ENCODE measurements around the gene MYH9.

The MYH9 gene

DNA sequence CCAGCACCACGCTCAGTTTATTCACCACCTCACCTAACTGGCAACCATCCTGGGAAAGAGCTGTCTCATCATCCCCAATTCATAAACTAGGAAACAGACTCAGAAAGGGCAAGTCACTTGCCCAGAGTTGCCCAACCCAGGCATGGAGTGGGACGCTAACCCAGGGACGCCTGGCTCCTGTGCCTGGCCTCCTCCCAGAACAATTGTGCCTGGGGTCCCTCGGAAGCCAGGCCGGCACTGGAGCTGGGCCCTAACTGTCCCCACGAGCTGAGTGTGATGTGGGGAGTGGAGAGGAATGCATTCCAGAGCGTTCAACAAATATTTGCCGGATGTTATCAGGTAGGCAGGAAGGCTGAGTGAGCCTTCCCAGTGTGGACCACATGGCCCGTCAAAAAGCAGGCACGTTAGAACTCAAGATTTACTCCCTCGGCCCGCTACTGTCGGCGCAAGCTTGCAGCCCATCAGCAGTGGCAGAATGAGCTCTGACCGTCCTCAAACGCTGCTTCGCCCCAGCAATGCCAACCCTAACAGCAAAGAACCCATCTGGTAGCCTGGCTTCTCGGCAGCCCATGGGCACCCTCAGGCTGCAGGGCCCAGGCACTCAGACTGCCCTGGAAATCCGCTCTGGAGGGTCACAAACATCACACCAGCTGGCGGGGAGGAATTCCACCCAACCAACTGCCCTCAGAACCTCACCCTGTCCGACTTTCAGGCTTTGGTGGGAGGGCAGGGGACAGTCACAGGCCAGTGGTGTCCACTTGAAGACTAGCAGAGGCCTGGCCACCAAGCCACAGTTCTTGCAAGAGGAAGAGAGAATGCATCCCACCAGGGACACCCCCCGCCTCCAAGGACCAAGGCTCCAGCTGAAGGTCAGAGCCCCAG is 35.6 kb downstream of the MYH9 start:
- TF ChIP-seq, protein P1, sequence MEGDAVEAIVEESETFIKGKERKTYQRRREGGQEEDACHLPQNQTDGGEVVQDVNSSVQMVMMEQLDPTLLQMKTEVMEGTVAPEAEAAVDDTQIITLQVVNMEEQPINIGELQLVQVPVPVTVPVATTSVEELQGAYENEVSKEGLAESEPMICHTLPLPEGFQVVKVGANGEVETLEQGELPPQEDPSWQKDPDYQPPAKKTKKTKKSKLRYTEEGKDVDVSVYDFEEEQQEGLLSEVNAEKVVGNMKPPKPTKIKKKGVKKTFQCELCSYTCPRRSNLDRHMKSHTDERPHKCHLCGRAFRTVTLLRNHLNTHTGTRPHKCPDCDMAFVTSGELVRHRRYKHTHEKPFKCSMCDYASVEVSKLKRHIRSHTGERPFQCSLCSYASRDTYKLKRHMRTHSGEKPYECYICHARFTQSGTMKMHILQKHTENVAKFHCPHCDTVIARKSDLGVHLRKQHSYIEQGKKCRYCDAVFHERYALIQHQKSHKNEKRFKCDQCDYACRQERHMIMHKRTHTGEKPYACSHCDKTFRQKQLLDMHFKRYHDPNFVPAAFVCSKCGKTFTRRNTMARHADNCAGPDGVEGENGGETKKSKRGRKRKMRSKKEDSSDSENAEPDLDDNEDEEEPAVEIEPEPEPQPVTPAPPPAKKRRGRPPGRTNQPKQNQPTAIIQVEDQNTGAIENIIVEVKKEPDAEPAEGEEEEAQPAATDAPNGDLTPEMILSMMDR (conservative IDR thresholded peaks at IDR 0.05; ENCODE audit: low read depth) = no peak
- CTCF ChIA-PET = interaction anchor here (0.6 kb wide), 1 partner anchor 118 kb away, joined by 3 read pairs; no protein-coding TSS in a partner anchor
- no peak for DNase-seq (ENCODE audit: low spot score)
- H3K27ac ChIP-seq = peak overlapping the region; percentile 89
- POLR2A ChIA-PET (ENCODE audit: low non-redundant PET) = no interaction called here

DNA sequence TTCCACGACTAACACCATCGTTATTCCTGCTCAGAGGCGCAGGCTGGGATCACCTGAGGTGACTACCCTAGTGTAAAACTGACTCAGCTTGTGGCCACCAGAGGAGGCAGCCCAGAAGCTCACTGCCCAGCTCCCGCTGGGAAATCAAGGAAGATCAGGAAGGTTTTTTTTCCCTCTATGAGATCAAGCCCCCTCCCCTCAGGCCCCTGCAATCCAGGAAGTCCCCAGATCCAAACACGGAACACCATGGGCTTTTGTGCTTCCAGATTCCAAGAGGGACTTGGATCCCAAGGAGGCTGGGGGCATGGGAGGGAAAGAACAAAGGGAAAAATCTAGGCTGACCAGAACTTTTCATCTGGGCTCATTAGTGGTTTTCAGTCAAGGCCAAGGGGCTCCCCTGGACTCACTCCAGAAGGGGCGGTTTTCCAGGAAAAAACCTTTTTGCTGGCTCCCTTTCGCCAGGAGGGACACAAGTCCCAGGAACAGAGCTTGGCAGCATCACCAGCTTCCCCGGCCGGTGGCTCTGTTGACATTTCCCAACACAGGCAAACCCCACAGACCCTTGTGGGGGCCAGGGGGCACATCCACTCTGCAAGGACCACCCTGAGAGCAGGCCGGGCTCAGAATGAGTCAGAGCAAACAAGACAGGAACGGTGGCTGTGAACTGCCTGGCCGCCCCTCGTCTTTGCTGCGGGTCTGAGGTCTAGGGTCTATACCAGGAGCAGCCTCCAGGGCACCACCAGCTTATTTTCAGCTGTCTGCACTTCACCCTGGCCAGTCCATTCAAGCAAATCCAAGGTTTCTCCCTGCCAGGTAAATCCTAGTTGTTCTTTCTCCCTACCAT is 36.8 kb downstream of the MYH9 start:
- ChIA-PET POLR2A (ENCODE audit: low non-redundant PET) (no interaction called here), CTCF (interaction anchor here (0.6 kb wide), 1 partner anchor 37 kb away, joined by 3 read pairs; no protein-coding TSS in a partner anchor)
- peak overlapping the region; percentile 89 for H3K27ac ChIP-seq
- no peak for DNase-seq (ENCODE audit: low spot score)
- TF ChIP-seq, protein P1 (conservative IDR thresholded peaks at IDR 0.05; ENCODE audit: low read depth) = no peak

DNA sequence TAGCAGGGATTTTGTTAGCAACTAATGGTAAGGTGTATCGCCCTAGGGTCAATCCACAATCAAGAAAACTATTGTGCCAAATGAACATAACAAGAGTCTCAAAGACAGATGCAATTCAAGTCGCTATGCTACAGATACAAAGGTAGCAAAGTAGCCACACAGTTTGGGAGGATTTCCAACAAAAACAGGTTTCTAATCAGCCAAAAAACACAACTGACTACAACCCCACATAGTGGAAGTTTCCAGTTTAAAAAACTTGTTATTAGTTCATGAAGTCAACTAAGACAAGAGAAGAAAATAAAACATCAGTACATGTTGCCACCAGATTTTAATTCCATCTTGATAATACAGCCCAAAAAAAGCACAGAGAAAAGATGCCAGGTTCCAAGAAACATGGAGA is 38.0 kb downstream of the MYH9 start:
- ChIA-PET CTCF (no interaction called here), POLR2A (ENCODE audit: low non-redundant PET) (no interaction called here)
- TF ChIP-seq, protein P1 (conservative IDR thresholded peaks at IDR 0.05; ENCODE audit: low read depth) = no peak
- H3K27ac ChIP-seq = peak overlapping the region; percentile 89
- DNase-seq (ENCODE audit: low spot score) = no peak

- TF ChIP-seq, protein P1 (conservative IDR thresholded peaks at IDR 0.05; ENCODE audit: low read depth) = no peak
- peak overlapping the region; percentile 49 for H3K27ac ChIP-seq
- ChIA-PET POLR2A (ENCODE audit: low non-redundant PET) (no interaction called here), CTCF (no interaction called here)
- DNase-seq (ENCODE audit: low spot score) = no peak
These were observed 39.0 kb downstream of the MYH9 start for GRCh38 chr22:36348760-36349159.

DNA sequence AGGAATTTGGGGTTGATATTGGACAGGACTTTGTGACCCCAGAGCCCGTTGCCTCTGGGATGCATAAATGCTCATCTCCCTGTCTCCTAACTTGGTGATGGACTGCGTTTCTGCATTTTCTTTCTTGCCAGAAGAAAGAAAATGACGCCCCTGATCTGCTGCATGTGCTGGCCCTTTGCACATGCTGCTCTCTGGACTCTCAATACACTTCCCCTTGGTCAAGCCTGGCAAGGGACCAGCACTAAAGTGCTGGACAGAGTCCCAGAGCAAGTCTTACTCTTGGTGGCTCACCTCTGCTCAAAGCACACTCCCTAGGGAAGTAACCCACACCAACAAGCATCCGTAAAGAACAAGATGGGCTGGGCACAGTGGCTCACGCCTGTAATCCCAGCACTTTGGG is 40.7 kb downstream of the MYH9 start:
- CTCF ChIA-PET = interaction anchor here (0.6 kb wide), 1 partner anchor 13 kb away, joined by 6 read pairs; no protein-coding TSS in a partner anchor
- peak overlapping the region; percentile 78 for H3K27ac ChIP-seq
- no peak for DNase-seq (ENCODE audit: low spot score)
- POLR2A ChIA-PET (ENCODE audit: low non-redundant PET) = interaction anchor here (0.7 kb wide), 1 partner anchor 18 kb away, joined by 5 read pairs; no protein-coding TSS in a partner anchor
- TF ChIP-seq, protein P1 (conservative IDR thresholded peaks at IDR 0.05; ENCODE audit: low read depth) = no peak

- TF ChIP-seq, protein P1 (conservative IDR thresholded peaks at IDR 0.05; ENCODE audit: low read depth) = no peak
- ChIA-PET POLR2A (ENCODE audit: low non-redundant PET) (no interaction called here), CTCF (no interaction called here)
- peak overlapping the region; percentile 78 for H3K27ac ChIP-seq
- no peak for DNase-seq (ENCODE audit: low spot score)
These were observed 43.5 kb downstream of the MYH9 start for GRCh38 chr22:36344106-36344827.
